Measurements from ENCODE around the gene MRPS22. TPM values are rescaled to one million over a fixed set of nuclear protein-coding genes. Genes with fewer than 3 reads are reported as not detected.

The MRPS22 gene
- polyA plus RNA-seq, 3 donors, result 19.2 to 43.2 (median 39.0) TPM

- intact Hi-C loops (cut with micrococcal nuclease), result no loop called here
- peaks cover 40% of the 10 kb centered on the region for H4K20me1 ChIP-seq (ENCODE audit: insufficient read depth, low read length)
- H3K9me3 Mint-ChIP-seq, result no peaks in the 10 kb centered on the region
- no peak overlapping the region for H3K27ac ChIP-seq (ENCODE audit: low read depth in 1 of 2, low read length in 2 of 2)
- no peak for TF ChIP-seq CTCF (IDR thresholded peaks at IDR 0.05)
- no peaks in the 10 kb centered on the region for H3K4me1 ChIP-seq (ENCODE audit: control insufficient read depth in 1 of 2, insufficient read depth in 2 of 2, low read length in 2 of 2)
- no CpG with 5 or more reads among the region's 1 CpG for WGBS (ENCODE audit: insufficient coverage)
- H3K27me3 ChIP-seq (ENCODE audit: control insufficient read depth in 2 of 2, insufficient read depth in 2 of 2, low read length in 2 of 2), result no peaks in the 10 kb centered on the region
- H3K27me3 Mint-ChIP-seq (ENCODE audit: low read depth in 3 of 3), result peaks cover 0 to 1% (median 0%) of the 10 kb centered on the region in 3 donors
- no peak overlapping the region for H2AFZ ChIP-seq (ENCODE audit: insufficient read depth, low read depth, low read length, poor library complexity, severe bottlenecking)
- H3K79me2 ChIP-seq (ENCODE audit: insufficient read depth, low read length), result peaks cover 4% of the 10 kb centered on the region
- DNase-seq, result no peak
- no peak overlapping the region for H3K4me2 ChIP-seq (replicated peaks; ENCODE audit: extremely low read depth, low read length, poor library complexity, severe bottlenecking)
- H3K36me3 Mint-ChIP-seq, result peaks cover 89 to 93% of the 10 kb centered on the region in 2 donors
- H3K9me3 ChIP-seq (replicated peaks in 1 of 2; ENCODE audit: control insufficient read depth in 1 of 2, insufficient read depth in 1 of 2, low read length in 2 of 2), result no peaks in the 10 kb centered on the region
- peaks cover 100% of the 10 kb centered on the region in 2 donors for H3K36me3 ChIP-seq (replicated peaks in 1 of 2; ENCODE audit: control insufficient read depth in 1 of 2, insufficient read depth in 2 of 2, low read length in 2 of 2)
- peak overlapping the region in 1 of 7 donors; percentile 55 for H3K27ac Mint-ChIP-seq
- no peak overlapping the region for H3K4me3 Mint-ChIP-seq
- H3K4me1 Mint-ChIP-seq, result no peaks in the 10 kb centered on the region
- H3K4me3 ChIP-seq (replicated peaks in 1 of 3; ENCODE audit: low read depth in 2 of 3, low read length in 3 of 3), result no peak overlapping the region
- no peak overlapping the region for H3K9ac ChIP-seq (ENCODE audit: insufficient read depth, low read length, poor library complexity, severe bottlenecking)
Measured at GRCh38 chr3:139364549-139364948, 20.7 kb downstream of the MRPS22 start.

- H3K27ac ChIP-seq (ENCODE audit: low read depth in 1 of 2, low read length in 2 of 2), result no peak overlapping the region
- intact Hi-C loops (cut with micrococcal nuclease), result no loop called here
- Mint-ChIP-seq H3K27me3 (ENCODE audit: low read depth in 3 of 3) (no peaks in the 10 kb centered on the region), H3K9me3 (no peaks in the 10 kb centered on the region), H3K4me1 (no peaks in the 10 kb centered on the region), H3K4me3 (no peak overlapping the region), H3K27ac (no peak overlapping the region), H3K36me3 (peaks cover 82 to 93% of the 10 kb centered on the region in 2 donors)
- peaks cover 98 to 100% of the 10 kb centered on the region in 2 donors for H3K36me3 ChIP-seq (replicated peaks in 1 of 2; ENCODE audit: control insufficient read depth in 1 of 2, insufficient read depth in 2 of 2, low read length in 2 of 2)
- no peak overlapping the region for H3K9ac ChIP-seq (ENCODE audit: insufficient read depth, low read length, poor library complexity, severe bottlenecking)
- no peaks in the 10 kb centered on the region for H3K27me3 ChIP-seq (ENCODE audit: control insufficient read depth in 2 of 2, insufficient read depth in 2 of 2, low read length in 2 of 2)
- no peaks in the 10 kb centered on the region for H3K9me3 ChIP-seq (replicated peaks in 1 of 2; ENCODE audit: control insufficient read depth in 1 of 2, insufficient read depth in 1 of 2, low read length in 2 of 2)
- no peak overlapping the region for H2AFZ ChIP-seq (ENCODE audit: insufficient read depth, low read depth, low read length, poor library complexity, severe bottlenecking)
- WGBS (ENCODE audit: insufficient coverage), result no CpG with 5 or more reads among the region's 2 CpGs
- no peak for DNase-seq
- H3K4me3 ChIP-seq (replicated peaks in 1 of 3; ENCODE audit: low read depth in 2 of 3, low read length in 3 of 3), result no peak overlapping the region
- peaks cover 8% of the 10 kb centered on the region for H3K79me2 ChIP-seq (ENCODE audit: insufficient read depth, low read length)
- H3K4me2 ChIP-seq (replicated peaks; ENCODE audit: extremely low read depth, low read length, poor library complexity, severe bottlenecking), result no peak overlapping the region
- peaks cover 24% of the 10 kb centered on the region for H4K20me1 ChIP-seq (ENCODE audit: insufficient read depth, low read length)
- H3K4me1 ChIP-seq (ENCODE audit: control insufficient read depth in 1 of 2, insufficient read depth in 2 of 2, low read length in 2 of 2), result no peaks in the 10 kb centered on the region
- no peak for TF ChIP-seq CTCF (IDR thresholded peaks at IDR 0.05)
Measured at GRCh38 chr3:139374099-139374498, 30.3 kb downstream of the MRPS22 start.

Data from CD14-positive monocyte (primary cell).